GM21528 (cell line): ENCODE data around the gene PPP3CA.
A peak's percentile ranks its signal among the peaks of the same experiment; 100 is the strongest.

Experiments
- ATAC-seq: cut with Tn5 transposase; IDR thresholded peaks from one replicate; pipeline ENCODE4 v1.9.1; 2021; ENCODE audit warnings: mild to moderate bottlenecking, moderate library complexity; ENCODE audit not compliant: unreplicated experiment, low FRiP score

Gene PPP3CA

GRCh38 chr4:101332424-101332823 is 14.9 kb downstream of the PPP3CA start:
- ATAC-seq = no peak

- no peak for ATAC-seq
Observed at GRCh38 chr4:101331017-101331416, 16.3 kb downstream of the PPP3CA start.

DNA sequence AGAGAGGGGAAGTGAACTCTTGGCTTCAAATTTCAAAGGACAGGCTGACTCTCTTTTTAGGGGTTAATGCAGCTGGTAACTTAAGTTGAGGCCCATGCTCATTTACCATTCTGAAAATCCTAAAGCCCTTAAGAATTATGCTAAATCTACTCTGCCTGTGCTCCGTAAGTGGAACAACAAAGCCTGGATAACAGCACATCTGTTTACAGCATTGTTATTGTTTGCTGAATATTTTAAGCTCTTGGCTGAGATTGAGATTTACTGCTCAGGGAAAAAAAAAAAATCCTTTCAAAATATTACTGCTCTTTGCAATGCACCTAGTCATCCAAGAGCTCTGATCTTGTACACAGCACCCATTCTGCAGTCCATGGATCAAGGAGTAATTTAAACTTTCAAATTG is 17.7 kb downstream of the PPP3CA start:
- no peak for ATAC-seq

- peak; percentile 90 for ATAC-seq
Observed at GRCh38 chr4:101328063-101328602, 19.2 kb downstream of the PPP3CA start.

GRCh38 chr4:101326576-101326975 is 20.8 kb downstream of the PPP3CA start:
- ATAC-seq = no peak

GRCh38 chr4:101322743-101323142 is 24.6 kb downstream of the PPP3CA start:
- ATAC-seq = no peak

GRCh38 chr4:101321481-101322042 is 25.8 kb downstream of the PPP3CA start:
- no peak for ATAC-seq

- ATAC-seq = no peak
Observed at GRCh38 chr4:101315786-101316185, 31.5 kb downstream of the PPP3CA start.

DNA sequence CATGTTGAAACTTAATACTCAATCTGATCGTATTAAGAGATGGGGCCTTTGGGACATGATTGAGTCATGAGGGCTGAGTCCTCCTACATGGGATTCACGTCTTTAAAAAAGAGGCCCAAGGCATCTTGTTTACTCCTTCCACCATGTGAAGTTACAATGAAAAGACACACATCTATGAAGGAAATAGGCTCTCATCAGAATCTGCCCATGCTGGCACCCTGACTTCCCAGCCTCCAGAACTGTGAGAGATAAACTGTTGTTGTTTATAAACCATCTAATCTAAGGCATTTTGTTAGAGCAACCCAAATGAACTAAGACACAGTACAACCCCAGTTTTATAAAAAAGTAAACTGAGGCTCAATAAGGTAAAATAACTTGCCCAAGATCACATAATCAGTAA is 32.3 kb downstream of the PPP3CA start:
- ATAC-seq = no peak

DNA sequence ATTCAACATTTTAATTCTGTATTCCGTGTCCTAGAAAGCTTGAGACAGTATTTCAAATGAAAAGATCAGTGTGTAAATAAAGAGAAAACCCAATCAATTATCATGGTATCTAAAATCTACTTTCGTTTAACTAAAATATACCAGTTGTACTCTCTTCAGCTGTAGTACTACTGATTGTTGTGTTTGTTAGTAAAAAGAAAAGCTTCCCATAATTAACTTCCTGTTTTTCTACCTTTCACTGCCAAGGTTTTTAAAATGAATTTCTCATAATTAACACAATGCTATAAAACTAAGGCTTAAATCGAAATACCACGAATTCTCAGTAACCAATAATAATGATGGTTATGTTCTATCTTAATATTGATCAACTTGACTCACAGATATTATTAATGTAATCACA is 37.4 kb downstream of the PPP3CA start:
- ATAC-seq = no peak

GRCh38 chr4:101307899-101308298 is 39.4 kb downstream of the PPP3CA start:
- no peak for ATAC-seq

DNA sequence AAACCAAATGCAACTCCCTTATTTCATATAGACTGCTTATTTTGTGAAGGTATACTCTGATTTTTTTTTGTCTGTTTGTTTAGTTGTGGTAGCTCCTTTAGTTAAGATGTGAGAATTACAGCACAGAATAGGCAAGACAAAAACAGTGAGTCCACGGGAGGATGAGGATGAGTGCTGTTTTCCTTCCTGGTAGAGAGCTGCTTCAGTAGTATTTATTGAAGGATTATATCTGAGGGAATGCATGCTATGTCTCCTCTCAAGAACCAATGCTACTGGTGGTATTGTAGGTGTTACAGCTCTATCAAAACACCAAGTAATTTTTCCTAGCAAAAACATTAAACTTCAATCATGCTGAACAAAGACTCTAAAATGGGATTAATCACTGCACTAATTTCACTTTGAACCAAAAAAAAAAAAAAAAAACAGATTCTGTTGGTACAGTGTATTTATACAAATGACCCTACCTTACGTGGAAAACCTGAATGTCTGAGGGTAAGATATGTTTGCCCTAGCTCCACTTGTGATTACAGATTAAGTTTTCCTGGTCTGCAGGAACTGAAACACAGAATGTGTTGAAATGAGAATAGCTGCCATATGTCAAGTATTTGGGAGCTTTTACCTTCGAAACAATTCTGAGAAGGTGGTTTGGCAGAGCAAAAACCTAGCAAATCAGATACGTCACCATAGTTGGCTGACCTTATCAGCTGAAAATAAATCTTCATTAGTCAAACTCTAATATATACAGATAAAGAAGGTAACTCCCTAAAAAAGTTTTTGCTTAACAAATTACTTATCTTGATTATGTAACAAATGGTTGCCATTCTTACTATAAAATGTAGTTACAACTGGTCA is 40.3 kb downstream of the PPP3CA start:
- ATAC-seq = peak; percentile 9

- peak; percentile 78 for ATAC-seq
Observed at GRCh38 chr4:101306225-101306624, 41.1 kb downstream of the PPP3CA start.

GRCh38 chr4:101304916-101305315 is 42.4 kb downstream of the PPP3CA start:
- ATAC-seq = no peak

GRCh38 chr4:101299899-101300540 is 47.3 kb downstream of the PPP3CA start:
- no peak for ATAC-seq

DNA sequence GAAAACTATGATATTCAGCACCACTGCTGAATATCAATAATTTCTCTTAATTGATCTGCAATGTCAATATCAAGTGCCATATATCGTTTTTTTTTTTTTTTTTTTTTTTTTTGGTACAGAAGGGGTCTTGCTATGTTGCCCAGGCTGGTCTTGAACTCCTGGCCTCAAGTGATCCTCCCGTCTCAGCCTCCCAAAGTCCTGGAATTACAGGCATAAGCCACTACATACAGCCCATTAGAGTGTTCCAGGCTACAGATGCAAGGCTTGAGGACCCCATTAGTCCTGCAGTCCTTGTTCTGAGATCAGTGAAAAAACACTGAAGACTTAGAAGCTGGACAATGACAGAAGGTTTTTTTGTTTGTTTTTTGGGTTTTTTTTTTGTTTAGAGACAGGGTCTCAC is 48.3 kb downstream of the PPP3CA start:
- ATAC-seq = no peak

DNA sequence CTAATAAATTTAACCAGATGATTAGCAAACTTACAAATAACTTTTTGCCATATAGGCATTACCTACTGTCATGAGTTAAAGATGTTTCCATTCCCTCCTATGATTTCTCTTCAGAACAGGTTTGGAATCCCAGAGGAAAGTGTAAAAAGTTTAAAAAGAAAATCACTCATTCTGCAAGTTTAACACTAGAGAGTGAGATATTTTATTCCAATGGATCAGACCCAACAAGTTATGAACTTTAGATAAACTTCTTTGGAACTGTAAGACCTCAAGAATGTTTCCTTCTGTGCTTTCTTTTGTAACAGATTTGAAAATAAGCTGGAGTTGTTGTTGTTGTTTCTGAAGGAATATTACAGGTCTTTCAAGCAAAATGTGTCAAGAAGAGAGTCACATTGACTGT is 51.6 kb downstream of the PPP3CA start:
- no peak for ATAC-seq

- ATAC-seq = no peak
Observed at GRCh38 chr4:101294597-101294996, 52.7 kb downstream of the PPP3CA start.

GRCh38 chr4:101292901-101293300 is 54.4 kb downstream of the PPP3CA start:
- no peak for ATAC-seq

GRCh38 chr4:101292214-101292613 is 55.1 kb downstream of the PPP3CA start:
- ATAC-seq = no peak

GRCh38 chr4:101291198-101291597 is 56.1 kb downstream of the PPP3CA start:
- ATAC-seq = no peak
